Measurements from ENCODE around the gene DPH3. TPM values are rescaled to one million over a fixed set of nuclear protein-coding genes. Genes with fewer than 3 reads are reported as not detected.

DPH3 gene
- polyA plus RNA-seq, 2 of the 4 experiments (the other 2 are of a cell fraction): 20.5 to 34.7 TPM

DNA sequence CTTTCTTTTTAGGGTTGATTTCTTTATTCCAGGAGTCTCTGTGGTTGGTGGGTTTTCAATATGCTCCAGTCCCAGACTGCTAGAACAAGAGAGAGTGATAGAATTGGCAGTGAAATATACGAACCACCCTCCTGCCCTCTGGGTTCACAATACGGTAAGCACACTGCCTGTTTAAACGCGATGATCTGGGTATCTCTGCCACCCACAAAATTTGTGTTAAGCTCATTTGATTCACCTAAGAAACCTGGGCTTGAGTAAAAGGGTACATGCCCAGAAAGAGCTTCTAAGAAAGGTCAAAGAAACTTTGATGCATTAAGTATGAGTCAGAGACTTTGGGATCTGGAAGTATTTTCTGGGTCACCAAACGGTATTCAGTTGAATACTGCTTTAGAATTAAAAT, 30.1 kb upstream of the DPH3 start:
- Histone ChIP-seq H3K4me1 (no peaks in the 10 kb centered on the region), H3K4me2 (no peak overlapping the region), H3K27ac (no peak overlapping the region), H3K4me3 (no peak overlapping the region), H3K9me3 (peaks cover 13% of the 10 kb centered on the region; the same call in 1 of the 3 replicates)
- ChIA-PET POLR2A (no interaction called here), CTCF (interaction anchor here (1.4 to 7.6 kb wide), 4 partner anchors 26 to 256 kb away, joined by 3 to 78 read pairs (median 4); partner anchors contain the start of genes DPH3 and OXNAD1)
- 94% methylated on average over 5 of the region's 5 CpGs for WGBS (ENCODE audit: missing lambda C conversion rate)
- no peak for DNase-seq (ENCODE audit: low read depth in 1 of 2, low spot score in 1 of 2)
- TF ChIP-seq BHLHE40 (IDR thresholded peaks at IDR 0.05; ENCODE audit: low read depth, low read length) (no peak), ZNF302 (CRISPR knock-in tag; IDR thresholded peaks at IDR 0.05) (no peak), JUN (IDR thresholded peaks at IDR 0.05) (no peak), EHMT2 (IDR thresholded peaks at IDR 0.05; ENCODE audit: low read depth) (no peak), ZSCAN20 (CRISPR knock-in tag; IDR thresholded peaks at IDR 0.05) (no peak), FOXS1 (CRISPR knock-in tag; IDR thresholded peaks at IDR 0.05) (no peak), KDM1A (IDR thresholded peaks at IDR 0.05; ENCODE audit: low read depth) (no peak), POLR2A (IDR thresholded peaks at IDR 0.05; ENCODE audit: low read length) (no peak), FOSB (CRISPR knock-in tag; IDR thresholded peaks at IDR 0.05) (no peak), ZFP36 (IDR thresholded peaks at IDR 0.05; ENCODE audit: borderline replicate concordance, partially characterized antibody) (no peak), FOSL2 (IDR thresholded peaks at IDR 0.05) (no peak), FOSL2 (CRISPR knock-in tag; IDR thresholded peaks at IDR 0.05) (no peak), SMC3 (IDR thresholded peaks at IDR 0.05) (no peak)
- TF ChIP-seq, protein P1, sequence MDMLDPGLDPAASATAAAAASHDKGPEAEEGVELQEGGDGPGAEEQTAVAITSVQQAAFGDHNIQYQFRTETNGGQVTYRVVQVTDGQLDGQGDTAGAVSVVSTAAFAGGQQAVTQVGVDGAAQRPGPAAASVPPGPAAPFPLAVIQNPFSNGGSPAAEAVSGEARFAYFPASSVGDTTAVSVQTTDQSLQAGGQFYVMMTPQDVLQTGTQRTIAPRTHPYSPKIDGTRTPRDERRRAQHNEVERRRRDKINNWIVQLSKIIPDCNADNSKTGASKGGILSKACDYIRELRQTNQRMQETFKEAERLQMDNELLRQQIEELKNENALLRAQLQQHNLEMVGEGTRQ (IDR thresholded peaks at IDR 0.05): no peak
- no peak for ATAC-seq
- no peak for FAIRE-seq

DNA sequence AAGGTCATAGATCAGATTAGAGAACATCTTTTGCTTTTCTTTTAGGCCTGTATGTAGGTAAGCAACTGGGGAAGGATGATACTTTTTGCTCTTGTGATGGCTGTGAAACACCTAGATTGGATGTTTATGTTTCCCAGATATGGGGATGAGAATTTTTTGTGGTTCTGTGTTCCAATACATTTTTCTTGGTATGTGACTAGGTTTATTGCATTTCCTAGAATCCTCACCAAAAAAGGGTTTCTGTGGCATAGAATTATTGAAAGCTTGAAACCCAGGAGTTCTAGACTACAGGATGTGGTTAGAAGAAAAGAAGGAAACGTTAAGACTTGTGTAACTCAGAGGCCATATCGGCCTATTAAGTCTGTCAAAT, 26.1 kb upstream of the DPH3 start:
- no peak for DNase-seq (ENCODE audit: low read depth in 1 of 2, low spot score in 1 of 2)
- ChIA-PET POLR2A (no interaction called here), CTCF (interaction anchor here (0.6 to 7.6 kb wide), 56 partner anchors 9 to 1528 kb away, joined by 3 to 78 read pairs (median 5); partner anchors contain the start of genes DPH3 and OXNAD1)
- no peak for FAIRE-seq
- Histone ChIP-seq H3K4me2 (no peak overlapping the region), H3K4me3 (no peak overlapping the region), H3K4me1 (no peaks in the 10 kb centered on the region), H3K9me3 (peaks cover 8% of the 10 kb centered on the region; the same call in 1 of the 3 replicates), H3K27ac (0 out of 6 replicates have a peak overlapping the region, but pooled peaks of 1 of the 2 experiments have one; percentile 20)
- 32% methylated on average over 2 of the region's 2 CpGs for WGBS (ENCODE audit: missing lambda C conversion rate)
- TF ChIP-seq SREBF2 (IDR thresholded peaks at IDR 0.05): no peak
- TF ChIP-seq ZNF302 (CRISPR knock-in tag; IDR thresholded peaks at IDR 0.05): no peak
- no peak for TF ChIP-seq RCOR1 (IDR thresholded peaks at IDR 0.05; ENCODE audit: low read depth, low read length)
- no peak for TF ChIP-seq POLR2AphosphoS2 (conservative IDR thresholded peaks at IDR 0.05; ENCODE audit: low read length)
- TF ChIP-seq, protein P2, sequence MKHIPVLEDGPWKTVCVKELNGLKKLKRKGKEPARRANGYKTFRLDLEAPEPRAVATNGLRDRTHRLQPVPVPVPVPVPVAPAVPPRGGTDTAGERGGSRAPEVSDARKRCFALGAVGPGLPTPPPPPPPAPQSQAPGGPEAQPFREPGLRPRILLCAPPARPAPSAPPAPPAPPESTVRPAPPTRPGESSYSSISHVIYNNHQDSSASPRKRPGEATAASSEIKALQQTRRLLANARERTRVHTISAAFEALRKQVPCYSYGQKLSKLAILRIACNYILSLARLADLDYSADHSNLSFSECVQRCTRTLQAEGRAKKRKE (CRISPR knock-in tag; IDR thresholded peaks at IDR 0.05; ENCODE audit: low read depth): no peak
- TF ChIP-seq, protein P3, sequence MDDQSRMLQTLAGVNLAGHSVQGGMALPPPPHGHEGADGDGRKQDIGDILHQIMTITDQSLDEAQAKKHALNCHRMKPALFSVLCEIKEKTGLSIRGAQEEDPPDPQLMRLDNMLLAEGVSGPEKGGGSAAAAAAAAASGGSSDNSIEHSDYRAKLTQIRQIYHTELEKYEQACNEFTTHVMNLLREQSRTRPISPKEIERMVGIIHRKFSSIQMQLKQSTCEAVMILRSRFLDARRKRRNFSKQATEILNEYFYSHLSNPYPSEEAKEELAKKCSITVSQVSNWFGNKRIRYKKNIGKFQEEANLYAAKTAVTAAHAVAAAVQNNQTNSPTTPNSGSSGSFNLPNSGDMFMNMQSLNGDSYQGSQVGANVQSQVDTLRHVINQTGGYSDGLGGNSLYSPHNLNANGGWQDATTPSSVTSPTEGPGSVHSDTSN (IDR thresholded peaks at IDR 0.05): no peak
- ATAC-seq: no peak

DNA sequence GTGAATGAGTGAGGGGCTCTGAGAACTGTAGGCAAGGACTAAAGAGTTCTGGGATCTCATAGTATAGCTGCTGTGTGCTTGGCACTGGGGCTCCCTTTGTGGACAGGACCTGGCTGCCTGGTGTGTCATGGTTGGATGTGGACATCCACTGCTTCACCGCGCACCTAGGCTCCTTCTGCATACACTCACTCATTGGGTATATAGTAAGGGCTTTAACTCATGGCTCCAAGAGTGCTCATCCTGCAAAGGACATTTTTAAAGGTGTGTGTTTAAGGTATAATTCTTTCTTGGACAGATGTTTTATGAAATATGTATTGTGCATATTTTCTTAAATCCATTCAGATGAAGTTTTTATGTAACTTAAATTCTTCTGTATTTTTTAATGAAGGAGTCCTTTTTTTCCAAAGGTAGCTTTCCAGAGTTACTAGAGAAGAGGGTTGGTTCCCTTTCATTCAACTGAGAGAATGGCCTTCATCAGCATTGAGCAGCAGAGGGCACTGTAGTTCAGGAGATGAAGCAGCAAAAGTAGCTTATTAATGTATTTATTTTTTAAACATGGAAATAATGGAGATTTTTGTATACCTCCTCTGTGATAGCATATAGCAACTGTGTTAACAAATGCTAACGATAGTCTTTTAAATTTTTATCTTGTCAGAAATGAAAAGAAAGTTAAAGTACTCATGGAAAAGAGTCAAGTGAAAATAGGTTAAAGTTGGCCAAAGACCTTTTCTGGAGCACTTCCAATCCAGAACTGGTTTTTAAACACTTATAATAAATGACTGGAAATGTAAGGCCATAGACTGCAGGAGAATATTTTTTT, 25.5 kb upstream of the DPH3 start:
- FAIRE-seq (peak; percentile 43), ATAC-seq (peak; percentile 68 to 80; a peak in 4 of 6 replicates), DNase-seq (ENCODE audit: low read depth in 1 of 2, low spot score in 1 of 2) (peak; percentile 27 to 47)
- H3K9me3 ChIP-seq: peaks cover 8% of the 10 kb centered on the region; the same call in 1 of the 3 replicates
- H3K4me2 ChIP-seq: no peak overlapping the region
- H3K27ac ChIP-seq: 0 out of 6 replicates have a peak overlapping the region, but pooled peaks of 1 of the 2 experiments have one; percentile 20
- H3K4me3 ChIP-seq: no peak overlapping the region
- ChIA-PET CTCF (interaction anchor here (0.6 to 7.6 kb wide), 60 partner anchors 9 to 1528 kb away, joined by 3 to 78 read pairs (median 4); partner anchors contain the start of genes DPH3 and OXNAD1), POLR2A (no interaction called here)
- 20% methylated on average over 3 of the region's 3 CpGs for WGBS (ENCODE audit: missing lambda C conversion rate)
- no peaks in the 10 kb centered on the region for H3K4me1 ChIP-seq
- TF ChIP-seq NPAS2 (CRISPR knock-in tag; IDR thresholded peaks at IDR 0.05; ENCODE audit: borderline replicate concordance): no peak
- TF ChIP-seq RFX5 (IDR thresholded peaks at IDR 0.05): no peak
- TF ChIP-seq, protein P1 (IDR thresholded peaks at IDR 0.05): no peak
- TF ChIP-seq, protein P4, sequence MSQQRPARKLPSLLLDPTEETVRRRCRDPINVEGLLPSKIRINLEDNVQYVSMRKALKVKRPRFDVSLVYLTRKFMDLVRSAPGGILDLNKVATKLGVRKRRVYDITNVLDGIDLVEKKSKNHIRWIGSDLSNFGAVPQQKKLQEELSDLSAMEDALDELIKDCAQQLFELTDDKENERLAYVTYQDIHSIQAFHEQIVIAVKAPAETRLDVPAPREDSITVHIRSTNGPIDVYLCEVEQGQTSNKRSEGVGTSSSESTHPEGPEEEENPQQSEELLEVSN (IDR thresholded peaks at IDR 0.05; ENCODE audit: borderline replicate concordance, low read depth): no peak
- no peak for TF ChIP-seq MYC (IDR thresholded peaks at IDR 0.05; ENCODE audit: borderline replicate concordance, low read length)
- TF ChIP-seq EHF (CRISPR knock-in tag; IDR thresholded peaks at IDR 0.05): no peak
- no peak for TF ChIP-seq RNF2 (IDR thresholded peaks at IDR 0.05; ENCODE audit: borderline replicate concordance, low read depth)
- TF ChIP-seq, protein P5, sequence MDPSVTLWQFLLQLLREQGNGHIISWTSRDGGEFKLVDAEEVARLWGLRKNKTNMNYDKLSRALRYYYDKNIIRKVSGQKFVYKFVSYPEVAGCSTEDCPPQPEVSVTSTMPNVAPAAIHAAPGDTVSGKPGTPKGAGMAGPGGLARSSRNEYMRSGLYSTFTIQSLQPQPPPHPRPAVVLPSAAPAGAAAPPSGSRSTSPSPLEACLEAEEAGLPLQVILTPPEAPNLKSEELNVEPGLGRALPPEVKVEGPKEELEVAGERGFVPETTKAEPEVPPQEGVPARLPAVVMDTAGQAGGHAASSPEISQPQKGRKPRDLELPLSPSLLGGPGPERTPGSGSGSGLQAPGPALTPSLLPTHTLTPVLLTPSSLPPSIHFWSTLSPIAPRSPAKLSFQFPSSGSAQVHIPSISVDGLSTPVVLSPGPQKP (IDR thresholded peaks at IDR 0.05; ENCODE audit: low read depth, low read length): no peak
